Stimulated activated CD4-positive, alpha-beta T cell treated with anti-CD3 and anti-CD28 coated beads, Interleukin-12 subunit alpha, Interleukin-12 subunit beta, amount 100 ng/mL, for 24 hours (primary cell): ENCODE results near the gene ZBTB20.

Source experiments
- DNase-seq, 2 experiments: peaks; one replicate each; pipeline ENCODE4 v3.0.0-alpha.2; 2020; ENCODE audit warnings: low read depth in 2 of 2

ZBTB20 gene

DNA sequence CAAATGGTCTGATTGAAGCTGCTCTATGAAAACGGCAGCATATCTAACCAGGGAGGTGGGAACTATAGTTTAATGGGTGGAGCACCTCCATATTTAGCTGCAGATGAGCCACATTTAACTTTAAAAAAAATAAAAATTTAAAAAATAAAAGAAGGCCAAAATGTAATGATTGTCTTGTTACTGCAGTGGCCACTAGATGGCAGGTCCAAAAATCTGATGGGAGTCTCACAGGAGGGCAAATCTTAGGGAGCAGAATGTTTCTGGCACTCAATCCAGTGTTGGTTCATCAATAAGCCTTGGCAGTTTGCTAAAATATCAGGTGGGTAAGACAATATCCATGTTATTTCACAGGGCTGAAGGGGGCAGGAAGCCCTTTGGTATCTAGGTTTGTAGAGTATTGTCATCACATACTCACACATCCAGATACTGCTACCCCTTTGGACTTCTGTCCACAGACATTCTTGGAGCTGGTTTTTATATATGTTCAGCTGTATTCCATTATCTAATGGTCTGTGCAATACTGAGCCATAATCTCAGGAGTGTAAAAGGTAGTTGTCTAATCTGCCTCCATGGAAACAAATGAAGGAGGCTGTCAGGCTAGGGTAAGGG is 619.9 kb downstream of the ZBTB20 start:
- DNase-seq = no peak

- DNase-seq = no peak
Measured at GRCh38 chr3:114525278-114525677, 621.8 kb downstream of the ZBTB20 start.

DNA sequence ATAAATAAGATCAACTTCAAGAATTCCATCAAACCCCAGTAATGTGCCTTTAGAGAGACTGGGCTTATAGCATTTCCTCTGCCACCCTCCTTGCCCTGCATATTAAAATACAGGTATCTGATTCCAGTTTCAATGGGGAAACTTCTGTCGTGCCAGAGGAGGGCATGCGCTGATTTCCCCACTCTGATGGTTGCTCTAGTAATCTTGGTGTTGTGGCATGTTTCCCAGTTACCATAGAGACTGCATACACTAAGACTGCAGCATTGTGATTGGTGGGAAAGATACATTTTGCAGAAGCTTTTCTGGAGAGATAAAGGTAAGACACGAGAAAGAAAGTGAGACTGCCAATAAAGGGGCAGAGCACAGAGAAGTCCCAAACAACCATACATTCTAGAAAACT is 627.7 kb downstream of the ZBTB20 start:
- DNase-seq = no peak

DNA sequence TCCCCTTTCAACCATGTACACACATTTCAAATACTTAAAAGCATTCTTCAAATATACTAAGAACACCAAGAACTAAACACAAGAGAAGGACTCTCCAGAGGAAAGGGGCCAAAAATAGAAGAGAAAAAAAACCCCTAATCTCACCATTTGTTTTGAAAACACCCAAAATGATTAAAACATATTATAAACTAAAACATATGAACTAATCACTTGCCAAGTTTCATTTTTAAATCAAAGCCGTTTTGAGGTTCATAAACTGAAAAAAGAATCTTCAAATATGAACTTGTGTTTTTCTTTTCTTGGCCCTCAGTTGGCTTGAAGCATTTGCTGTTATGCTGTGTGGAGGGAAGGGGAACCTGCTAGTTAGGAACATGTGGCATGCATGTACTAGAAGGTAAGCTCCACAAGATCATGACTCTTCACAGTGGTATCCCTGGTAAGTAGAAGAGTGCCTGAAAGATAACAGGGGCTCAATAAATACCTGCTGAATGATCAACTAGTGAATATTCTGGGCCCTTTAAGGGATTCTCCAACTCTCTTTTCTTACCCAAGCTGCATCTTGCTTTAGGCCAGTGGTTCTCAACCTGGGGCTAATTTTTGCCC is 628.8 kb downstream of the ZBTB20 start:
- no peak for DNase-seq

DNA sequence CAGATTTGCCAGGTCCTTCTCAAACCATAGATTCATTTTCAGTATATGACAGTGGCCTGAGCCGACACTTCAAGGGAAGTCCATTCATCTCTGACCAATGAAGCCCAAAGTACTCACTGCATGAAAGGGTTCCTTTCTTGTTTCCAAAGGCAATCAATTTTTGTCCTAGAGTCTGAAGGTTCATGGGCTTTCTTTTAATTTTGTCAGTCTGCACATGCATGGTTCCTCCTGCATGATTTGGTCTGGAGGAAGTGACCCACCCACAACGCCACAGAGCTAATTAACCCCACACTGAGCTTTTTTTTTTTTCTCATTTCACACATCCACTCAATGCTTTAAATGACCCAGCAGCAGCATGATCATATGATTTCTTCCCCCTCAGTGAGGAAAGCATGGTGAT is 636.9 kb downstream of the ZBTB20 start:
- no peak for DNase-seq

GRCh38 chr3:114509756-114510155 is 637.3 kb downstream of the ZBTB20 start:
- no peak for DNase-seq

- DNase-seq = no peak
Measured at GRCh38 chr3:114508976-114509375, 638.1 kb downstream of the ZBTB20 start.

DNA sequence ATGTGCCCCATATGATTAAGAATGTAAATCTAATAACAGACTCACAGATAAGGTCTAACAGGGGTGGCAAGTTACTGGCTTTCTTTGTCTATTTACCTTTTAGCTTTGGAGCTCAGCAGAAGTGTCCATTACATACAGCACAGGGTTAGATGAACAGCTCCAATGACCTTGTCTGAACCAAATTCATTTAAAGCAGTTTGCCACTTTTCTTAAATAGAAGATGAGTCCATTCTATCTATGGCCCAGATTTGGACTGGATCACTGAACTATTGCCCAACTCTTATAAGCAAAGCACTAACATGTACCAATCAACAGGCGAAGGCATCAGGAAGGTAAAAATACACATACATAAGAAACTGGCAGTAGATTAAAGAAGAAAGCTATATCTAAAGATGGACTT is 638.9 kb downstream of the ZBTB20 start:
- no peak for DNase-seq

- DNase-seq = no peak
Measured at GRCh38 chr3:114506591-114507300, 640.3 kb downstream of the ZBTB20 start.

DNA sequence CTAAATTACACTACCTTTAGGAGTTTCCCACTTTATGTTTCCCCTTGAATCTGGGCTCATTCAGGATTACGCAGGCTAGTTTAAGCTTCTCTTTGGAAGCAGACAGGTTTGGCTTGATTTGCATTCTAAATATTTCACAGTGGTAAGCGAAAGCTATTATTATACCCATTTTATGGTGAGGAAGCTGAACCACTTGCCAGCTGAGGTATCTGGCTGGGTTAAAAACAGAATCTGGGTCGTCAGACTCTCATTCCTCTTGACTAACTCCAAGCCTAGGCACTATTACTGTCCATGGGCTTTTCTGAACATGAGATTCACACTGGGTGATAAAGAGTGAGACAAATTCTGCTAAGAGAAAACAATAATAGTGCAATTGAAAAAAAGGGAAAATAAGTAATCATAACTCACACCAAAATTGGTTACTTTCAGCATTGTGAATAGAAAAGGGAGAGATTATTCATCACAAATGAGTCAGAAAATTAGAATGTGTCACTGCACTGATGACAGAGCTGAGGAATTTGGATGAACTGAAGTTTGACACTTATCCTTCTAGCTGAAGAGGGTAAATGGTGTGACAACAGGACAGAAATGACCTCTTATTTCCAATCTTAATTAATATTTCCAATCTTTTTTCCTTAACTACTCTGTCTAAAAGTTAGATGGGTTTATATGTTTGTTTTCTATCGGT is 642.0 kb downstream of the ZBTB20 start:
- no peak for DNase-seq

GRCh38 chr3:114502204-114502603 is 644.9 kb downstream of the ZBTB20 start:
- DNase-seq = no peak

GRCh38 chr3:114499976-114500375 is 647.1 kb downstream of the ZBTB20 start:
- DNase-seq = no peak

DNA sequence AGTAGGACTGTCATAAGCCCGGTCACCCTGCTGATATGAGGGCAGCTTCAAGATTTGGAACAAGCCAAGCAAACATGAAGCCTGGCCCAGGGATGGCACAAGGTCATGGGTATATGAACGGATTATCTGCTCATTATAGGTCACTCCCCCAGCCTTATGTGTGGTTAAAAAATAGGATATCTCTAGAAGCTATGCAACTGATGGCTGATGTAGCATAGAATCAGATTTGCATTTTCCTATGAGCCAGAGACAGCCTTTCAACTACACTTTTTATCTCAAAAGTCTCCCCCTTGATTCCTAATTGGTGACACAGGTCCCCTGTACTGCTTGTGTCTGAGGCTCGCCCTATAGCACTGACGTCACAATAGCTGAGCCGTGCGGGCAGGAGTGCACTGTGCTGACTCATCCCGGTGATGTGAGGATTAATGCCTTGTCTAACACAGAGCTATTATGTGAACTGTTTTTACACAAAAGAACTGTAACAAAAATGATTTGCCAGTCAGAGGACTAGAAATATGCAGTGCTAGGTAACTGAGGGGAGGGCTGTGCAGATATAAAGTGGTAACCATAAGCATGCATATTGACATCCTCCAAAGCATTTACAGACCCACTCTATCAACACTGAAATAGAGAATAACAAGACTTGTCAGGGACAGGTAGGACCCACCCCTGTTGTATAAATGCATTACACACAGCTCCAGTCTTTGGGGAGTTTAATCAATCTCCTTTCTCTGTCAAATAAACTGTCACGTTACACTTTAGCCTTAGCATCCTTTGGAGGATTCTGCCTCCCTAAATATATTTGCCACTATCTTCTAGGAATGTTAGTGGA is 648.3 kb downstream of the ZBTB20 start:
- no peak for DNase-seq

DNA sequence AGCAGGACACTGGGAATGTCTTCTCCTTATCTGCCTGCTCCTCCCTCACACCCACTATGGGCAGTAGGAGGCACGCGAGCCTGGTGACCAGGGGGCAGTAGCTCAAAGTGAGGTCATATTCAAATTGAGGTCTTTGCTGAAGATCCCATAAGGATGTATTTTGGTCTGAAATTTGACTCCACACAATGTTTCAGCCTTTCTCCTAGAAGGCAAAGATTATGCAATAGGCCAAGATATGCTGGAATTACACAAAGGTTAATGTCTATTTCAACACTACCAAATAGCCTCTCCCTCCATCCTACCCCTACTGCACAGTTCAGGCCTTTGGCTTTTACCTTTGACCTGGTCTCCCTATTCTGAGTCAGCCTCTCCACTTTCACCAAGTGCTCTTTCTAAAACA is 650.2 kb downstream of the ZBTB20 start:
- no peak for DNase-seq

DNA sequence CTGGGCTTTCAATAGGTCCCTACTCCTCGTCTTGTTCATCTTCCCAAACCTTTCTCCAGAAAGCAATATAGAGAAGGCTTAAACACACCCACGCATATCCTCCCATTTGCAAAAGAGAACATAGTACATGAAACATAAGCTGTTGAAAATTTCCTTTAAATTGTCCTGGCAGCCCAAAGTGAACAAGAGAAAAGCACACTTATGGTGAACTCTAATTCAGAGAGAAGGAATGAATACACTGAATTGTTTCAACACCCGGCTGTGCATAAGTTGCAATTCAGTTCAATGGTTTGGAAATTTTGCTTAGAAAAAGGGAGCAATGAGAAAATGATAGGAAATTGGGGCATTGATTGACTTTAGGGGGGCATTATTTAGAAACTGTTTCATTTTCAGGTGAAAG is 650.6 kb downstream of the ZBTB20 start:
- no peak for DNase-seq

DNA sequence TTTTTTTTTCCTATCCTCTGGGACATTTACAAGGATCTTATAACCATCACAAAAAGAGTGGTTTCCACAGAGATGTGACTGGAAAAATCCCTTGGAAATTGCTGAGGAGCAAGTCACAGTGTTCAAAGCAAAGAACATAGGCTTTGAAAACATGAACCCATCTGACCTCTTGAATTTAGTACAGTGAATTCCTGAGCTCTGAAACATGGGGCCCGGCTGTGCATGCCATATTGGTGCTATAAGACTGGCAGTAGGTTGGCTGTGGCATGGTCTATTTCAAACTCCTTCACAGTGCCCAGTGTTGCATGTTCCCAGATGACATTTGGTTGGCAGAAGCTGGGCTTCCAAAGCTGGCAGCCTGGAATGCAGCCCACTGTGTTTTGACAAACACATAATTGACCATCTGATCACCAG is 651.1 kb downstream of the ZBTB20 start:
- DNase-seq = no peak

DNA sequence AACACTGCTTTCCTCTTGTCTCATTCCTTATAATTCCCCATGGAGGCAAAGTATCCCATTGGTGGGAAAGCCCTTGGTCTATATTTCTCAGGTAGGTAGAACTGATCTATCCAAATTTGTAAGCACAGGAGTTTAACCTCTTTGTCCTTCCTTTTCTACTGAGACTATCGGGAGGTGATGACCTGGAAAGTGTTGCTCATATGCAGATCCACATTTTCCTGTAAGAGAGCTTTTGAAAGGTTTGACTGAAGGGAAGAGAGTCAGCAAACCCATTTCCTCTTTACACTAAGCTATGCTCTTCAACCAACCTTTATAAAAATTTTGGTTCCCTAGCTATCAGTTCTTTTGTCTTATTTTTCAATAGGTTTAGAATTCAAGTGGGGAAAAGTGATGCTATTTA is 652.6 kb downstream of the ZBTB20 start:
- DNase-seq = no peak

- DNase-seq = no peak
Measured at GRCh38 chr3:114490829-114491228, 656.3 kb downstream of the ZBTB20 start.

GRCh38 chr3:114487502-114487901 is 659.6 kb downstream of the ZBTB20 start:
- no peak for DNase-seq

DNA sequence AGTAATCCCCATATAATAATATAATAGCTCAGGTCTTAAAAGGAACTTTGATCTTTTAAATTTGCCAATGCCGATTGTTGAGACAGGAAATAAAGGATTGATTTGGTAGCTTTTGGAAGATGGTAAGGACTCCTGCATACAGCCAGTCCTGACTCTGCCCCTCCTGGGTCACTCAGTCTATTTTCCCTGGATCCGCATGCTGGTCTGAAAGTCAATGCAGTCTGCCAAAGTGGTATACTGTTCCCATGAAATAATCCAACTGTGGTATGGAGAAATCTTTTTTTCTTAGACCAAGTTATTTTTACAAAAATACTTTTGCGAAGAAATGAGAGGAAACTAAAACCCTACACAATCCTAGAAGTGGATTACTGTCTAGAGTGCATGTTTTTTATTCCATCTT is 662.2 kb downstream of the ZBTB20 start:
- no peak for DNase-seq

GRCh38 chr3:114481113-114481512 is 666.0 kb downstream of the ZBTB20 start:
- DNase-seq = no peak

DNA sequence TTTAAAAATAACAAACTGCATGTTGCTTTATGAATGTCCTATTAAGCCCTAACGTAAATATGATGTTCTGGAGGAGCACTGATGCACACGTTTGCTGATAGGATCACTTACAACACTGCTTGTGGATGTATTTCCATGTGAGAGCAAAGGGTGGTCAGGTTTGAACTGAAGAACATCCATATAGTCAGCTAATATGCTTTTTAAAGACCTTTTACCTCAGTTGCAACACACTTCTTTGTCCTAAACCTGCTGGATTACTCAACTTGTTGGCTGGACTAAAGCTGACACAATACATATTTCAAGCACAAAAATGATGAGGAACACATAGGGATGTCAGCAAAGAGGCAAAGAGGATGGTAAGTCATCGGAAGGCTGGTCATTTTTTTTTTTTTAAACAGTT is 666.6 kb downstream of the ZBTB20 start:
- DNase-seq = no peak
